PFSK-1 (cell line): ENCODE measurements around the gene AKR1E2.

Experiments used
- FOXP2 ChIP-seq: optimal IDR thresholded peaks from 2 replicates; pipeline ENCODE3; 2011; ENCODE audit warnings: borderline replicate concordance, control low read depth, inconsistent platforms; ENCODE audit not compliant: insufficient read depth; ENCODE audit errors: extremely low read length, extremely low read depth
- POLR2AphosphoS5 ChIP-seq: IDR thresholded peaks from 2 replicates; pipeline ENCODE4 v1.6.1; 2012; ENCODE audit warnings: low read depth, mild to moderate bottlenecking, control low read depth, low read length, moderate library complexity
- REST ChIP-seq, 2 experiments: IDR thresholded peaks; 2 replicates each; pipeline versions ENCODE4 v1.6.1 to v1.8.0; 2011 to 2012; ENCODE audit warnings: low read depth in 2 of 2, low read length in 2 of 2, control low read depth in 1 of 2, inconsistent platforms in 1 of 2, mild to moderate bottlenecking in 1 of 2, moderate library complexity in 1 of 2; ENCODE audit not compliant: insufficient read depth in 1 of 2
- SIN3A ChIP-seq: IDR thresholded peaks from 2 replicates; pipeline ENCODE4 v1.6.1; 2012; ENCODE audit warnings: mild to moderate bottlenecking, low read length, moderate library complexity, borderline replicate concordance; ENCODE audit not compliant: insufficient read depth
- TAF1 ChIP-seq: IDR thresholded peaks from 2 replicates; pipeline ENCODE4 v1.6.1; 2012; ENCODE audit warnings: low read length, control low read depth, borderline replicate concordance; ENCODE audit not compliant: insufficient read depth

The AKR1E2 gene

GRCh38 chr10:4867520-4868356, 41.7 kb downstream of the AKR1E2 start:
- TF ChIP-seq SIN3A = no peak
- no peak for TF ChIP-seq FOXP2
- TF ChIP-seq REST (IDR thresholded peaks at IDR 0.05; ENCODE audit: insufficient read depth in 1 of 2, low read depth in 2 of 2, low read length in 2 of 2) = no peak
- TF ChIP-seq POLR2AphosphoS5 = no peak
- no peak for TF ChIP-seq TAF1

- TF ChIP-seq FOXP2 (no peak), TAF1 (no peak), REST (IDR thresholded peaks at IDR 0.05; ENCODE audit: insufficient read depth in 1 of 2, low read depth in 2 of 2, low read length in 2 of 2) (no peak), SIN3A (no peak), POLR2AphosphoS5 (no peak)
Measured at GRCh38 chr10:4868357-4868657, 42.3 kb downstream of the AKR1E2 start.

- TF ChIP-seq SIN3A (no peak), TAF1 (no peak), REST (IDR thresholded peaks at IDR 0.05; ENCODE audit: insufficient read depth in 1 of 2, low read depth in 2 of 2, low read length in 2 of 2) (no peak), FOXP2 (no peak), POLR2AphosphoS5 (no peak)
Measured at GRCh38 chr10:4882704-4883078, 56.7 kb downstream of the AKR1E2 start.

GRCh38 chr10:4883079-4883739, 57.2 kb downstream of the AKR1E2 start:
- TF ChIP-seq FOXP2 (no peak), POLR2AphosphoS5 (no peak), REST (IDR thresholded peaks at IDR 0.05; ENCODE audit: insufficient read depth in 1 of 2, low read depth in 2 of 2, low read length in 2 of 2) (no peak), TAF1 (no peak), SIN3A (no peak)
